Peyer's patch (tissue), 4 donors: ENCODE data around the gene CYP19A1. TPM values are rescaled to one million over a fixed set of nuclear protein-coding genes. Genes with fewer than 3 reads are reported as not detected.
A peak's percentile ranks its signal among the peaks of the same experiment; 100 is the strongest.

ENCODE experiments used
- DNase-seq, 3 donors: peaks; one replicate each; pipeline ENCODE4 v3.0.0-alpha.2; 2017 to 2019
- H3K27ac ChIP-seq, 4 donors: fragments of 200-600 bp; sonication (generic); one replicate each; pipeline ENCODE4 v1.5.1; 2016 to 2019
- H3K27me3 ChIP-seq, 2 donors: fragments of 200-600 bp; sonication (generic); one replicate each; pipeline ENCODE4 v1.5.1; 2019
- H3K36me3 ChIP-seq, 3 donors: fragments of 200-600 bp; sonication (generic); one replicate each; pipeline ENCODE4 v1.5.1; 2016 to 2019
- H3K4me1 ChIP-seq, 4 donors: fragments of 200-600 bp; sonication (generic); one replicate each; pipeline ENCODE4 v1.5.1; 2016 to 2019
- H3K4me3 ChIP-seq, 4 donors: fragments of 200-600 bp; sonication (generic); 1 replicate in 3 of 4; 2 replicates in 1 of 4; pipeline ENCODE4 v1.5.1; 2016 to 2019; ENCODE audit warnings: mild to moderate bottlenecking in 1 of 4
- H3K9me3 ChIP-seq, 4 donors: fragments of 200-600 bp; sonication (generic); one replicate each; pipeline ENCODE4 v1.5.1; 2016 to 2019; ENCODE audit warnings: mild to moderate bottlenecking in 1 of 4
- CTCF ChIP-seq, 6 experiments: fragments of 450-650 bp in 4 of 6; fragments of 200-600 bp in 2 of 6; sonication (generic) in 1 of 6; IDR thresholded peaks; one replicate each; pipeline ENCODE4 v1.5.1; 2017 to 2019; ENCODE audit warnings: antibody characterized with exemption in 6 of 6, mild to moderate bottlenecking in 3 of 6, moderate library complexity in 1 of 6
- POLR2A ChIP-seq, 2 donors: fragments of 450-650 bp; IDR thresholded peaks; one replicate each; pipeline ENCODE4 v1.5.1; 2017; ENCODE audit warnings: antibody characterized with exemption in 2 of 2, mild to moderate bottlenecking in 2 of 2, moderate library complexity in 2 of 2
- total RNA-seq, 4 donors: library from RNA; depleted of rRNA; stranded (reverse); fragments of >200 nt; gene quantifications; one replicate each; pipeline ENCODE4 v1.1.0, GENCODE V29; 2016

Gene CYP19A1
- total RNA-seq, 4 donors from 2014 or later, result 0.83 TPM; not detected in 3

GRCh38 chr15:51277101-51277500 lies 61.3 kb downstream of the CYP19A1 start:
- TF ChIP-seq POLR2A (IDR thresholded peaks at IDR 0.05) (no peak), CTCF (IDR thresholded peaks at IDR 0.05) (no peak)
- Histone ChIP-seq H3K36me3 (no peaks in the 10 kb centered on the region), H3K27me3 (no peaks in the 10 kb centered on the region), H3K9me3 (no peaks in the 10 kb centered on the region), H3K4me3 (no peak overlapping the region), H3K27ac (no peak overlapping the region), H3K4me1 (peaks cover 0 to 2% (median 0%) of the 10 kb centered on the region in 4 donors)
- DNase-seq, result no peak

DNA sequence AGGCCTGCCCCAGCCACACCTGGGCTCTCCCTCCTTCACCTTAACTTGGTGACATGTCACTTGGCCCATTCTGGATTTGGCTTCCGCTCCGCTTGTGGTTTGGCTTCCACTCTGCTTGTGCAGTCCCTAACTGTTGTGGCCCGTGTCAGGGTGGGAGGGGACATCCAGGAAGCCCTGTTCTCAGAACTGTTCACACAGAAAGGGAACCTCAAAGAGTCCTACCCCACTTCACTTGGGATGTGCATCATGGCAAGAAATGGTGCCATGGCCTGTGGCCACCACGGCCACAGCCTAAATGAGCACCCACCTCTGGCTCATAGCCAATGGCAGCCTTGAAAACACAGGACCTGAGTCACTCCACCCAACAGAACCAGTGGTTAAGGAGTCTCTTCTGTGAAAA lies 63.4 kb downstream of the CYP19A1 start:
- no peaks in the 10 kb centered on the region for H3K36me3 ChIP-seq
- H3K27me3 ChIP-seq, result no peaks in the 10 kb centered on the region
- no peak for DNase-seq
- no peak overlapping the region for H3K4me3 ChIP-seq
- TF ChIP-seq CTCF (IDR thresholded peaks at IDR 0.05), result no peak
- TF ChIP-seq POLR2A (IDR thresholded peaks at IDR 0.05), result no peak
- H3K4me1 ChIP-seq, result no peaks in the 10 kb centered on the region
- no peaks in the 10 kb centered on the region for H3K9me3 ChIP-seq
- no peak overlapping the region for H3K27ac ChIP-seq

- Histone ChIP-seq H3K9me3 (no peaks in the 10 kb centered on the region), H3K27ac (no peak overlapping the region), H3K27me3 (peaks cover 0 to 5% of the 10 kb centered on the region in 2 donors), H3K4me3 (no peak overlapping the region), H3K36me3 (no peaks in the 10 kb centered on the region), H3K4me1 (peaks cover 0 to 13% (median 0%) of the 10 kb centered on the region in 4 donors)
- no peak for DNase-seq
- no peak for TF ChIP-seq POLR2A (IDR thresholded peaks at IDR 0.05)
- no peak for TF ChIP-seq CTCF (IDR thresholded peaks at IDR 0.05)
Measured at GRCh38 chr15:51270706-51271105, 67.7 kb downstream of the CYP19A1 start.

DNA sequence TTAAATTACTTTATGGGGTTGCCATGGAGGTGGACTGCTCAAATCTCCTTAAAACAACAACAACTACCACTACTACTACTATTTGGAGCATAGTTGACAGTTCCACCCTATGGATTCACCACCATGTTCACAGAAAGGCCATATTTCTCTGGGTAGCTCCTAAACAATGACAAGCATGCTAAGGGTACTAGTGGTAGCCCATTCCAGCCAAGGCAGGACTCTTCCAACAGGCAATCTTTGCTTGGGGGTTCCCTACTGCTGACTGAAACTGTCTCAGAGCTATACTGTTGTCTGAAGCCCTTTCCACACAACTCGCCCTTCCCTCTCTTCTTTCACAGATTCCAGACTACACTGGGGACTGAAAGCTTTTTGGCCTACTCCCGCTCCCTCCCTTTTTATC lies 68.9 kb downstream of the CYP19A1 start:
- Histone ChIP-seq H3K27ac (no peak overlapping the region), H3K4me3 (no peak overlapping the region), H3K27me3 (peaks cover 0 to 5% of the 10 kb centered on the region in 2 donors), H3K4me1 (peaks cover 0 to 13% (median 0%) of the 10 kb centered on the region in 4 donors), H3K36me3 (no peaks in the 10 kb centered on the region), H3K9me3 (no peaks in the 10 kb centered on the region)
- no peak for DNase-seq
- TF ChIP-seq CTCF (IDR thresholded peaks at IDR 0.05) (no peak), POLR2A (IDR thresholded peaks at IDR 0.05) (no peak)

- Histone ChIP-seq H3K27ac (no peak overlapping the region), H3K4me1 (peaks cover 0 to 13% (median 0%) of the 10 kb centered on the region in 4 donors), H3K9me3 (no peaks in the 10 kb centered on the region), H3K4me3 (peak overlapping the region in 3 of 4 donors; percentile 18 to 48 (median 46)), H3K27me3 (peaks cover 0 to 5% of the 10 kb centered on the region in 2 donors), H3K36me3 (no peaks in the 10 kb centered on the region)
- no peak for DNase-seq
- TF ChIP-seq POLR2A (IDR thresholded peaks at IDR 0.05) (no peak), CTCF (IDR thresholded peaks at IDR 0.05) (no peak)
Measured at GRCh38 chr15:51267703-51268083, 70.7 kb downstream of the CYP19A1 start.
